H9 (cell line): Measurements from ENCODE around the gene HLA-C. TPM values are rescaled to one million over a fixed set of nuclear protein-coding genes. Genes with fewer than 3 reads are reported as not detected.

Source experiments
- DNase-seq: peaks from one replicate; pipeline ENCODE4 v3.0.0-alpha.2; 2017
- H2AFZ ChIP-seq: one replicate; pipeline ENCODE4 v1.6.1; 2013; ENCODE audit warnings: mild to moderate bottlenecking, low read length, control low read depth, moderate library complexity
- H2AK5ac ChIP-seq: 2 replicates; pipeline ENCODE4 v1.6.1; 2013; ENCODE audit warnings: low read length, control low read depth, mixed read lengths; ENCODE audit not compliant: insufficient read length
- H2BK120ac ChIP-seq: one replicate; pipeline ENCODE4 v1.6.1; 2013; ENCODE audit warnings: low read depth, mild to moderate bottlenecking, low read length, control low read depth, inconsistent platforms; ENCODE audit not compliant: poor library complexity, severe bottlenecking
- H2BK12ac ChIP-seq: 2 replicates; pipeline ENCODE4 v1.6.1; 2013; ENCODE audit warnings: low read length, control low read depth, mixed read lengths, low read depth; ENCODE audit not compliant: insufficient read length
- H2BK15ac ChIP-seq: 2 replicates; pipeline ENCODE4 v1.6.1; 2013; ENCODE audit warnings: low read depth, low read length, control low read depth
- H2BK20ac ChIP-seq: one replicate; pipeline ENCODE4 v1.6.1; 2013; ENCODE audit warnings: low read depth, mild to moderate bottlenecking, low read length, control low read depth, inconsistent platforms; ENCODE audit not compliant: poor library complexity, severe bottlenecking
- H2BK5ac ChIP-seq: 2 replicates; pipeline ENCODE4 v1.6.1; 2013; ENCODE audit warnings: low read length, control low read depth, mixed read lengths; ENCODE audit not compliant: insufficient read length
- H3K14ac ChIP-seq: 2 replicates; pipeline ENCODE4 v1.6.1; 2013; ENCODE audit warnings: low read length, control low read depth; ENCODE audit not compliant: insufficient read depth
- H3K18ac ChIP-seq: 2 replicates; pipeline ENCODE4 v1.6.1; 2013; ENCODE audit warnings: low read depth, mild to moderate bottlenecking, mixed read lengths, low read length, control low read depth; ENCODE audit not compliant: insufficient read length
- H3K23ac ChIP-seq: 2 replicates; pipeline ENCODE4 v1.6.1; 2013; ENCODE audit warnings: low read length, control low read depth, mixed read lengths, low read depth; ENCODE audit not compliant: insufficient read length
- H3K23me2 ChIP-seq: 2 replicates; pipeline ENCODE4 v1.6.1; 2013; ENCODE audit warnings: low read depth, mild to moderate bottlenecking, mixed read lengths, low read length, control low read depth; ENCODE audit not compliant: insufficient read length, poor library complexity, severe bottlenecking
- H3K27ac ChIP-seq: 2 replicates; pipeline ENCODE4 v1.5.1; 2013; ENCODE audit warnings: low read length, control low read depth, mixed read lengths, low read depth; ENCODE audit not compliant: insufficient read length
- H3K27me3 ChIP-seq: 2 replicates; pipeline ENCODE4 v1.6.1; 2013; ENCODE audit warnings: low read length, control low read depth, inconsistent platforms; ENCODE audit not compliant: insufficient read depth
- H3K4ac ChIP-seq: 2 replicates; pipeline ENCODE4 v1.6.1; 2013; ENCODE audit warnings: low read depth, mild to moderate bottlenecking, control low read depth, inconsistent platforms, low read length, moderate library complexity
- H3K4me1 ChIP-seq: 2 replicates; pipeline ENCODE4 v1.6.1; 2013; ENCODE audit warnings: low read length, control low read depth, inconsistent platforms; ENCODE audit not compliant: insufficient read depth
- H3K4me2 ChIP-seq: 2 replicates; pipeline ENCODE4 v1.6.1; 2013; ENCODE audit warnings: low read length, control low read depth, mixed read lengths; ENCODE audit not compliant: insufficient read length, insufficient read depth
- H3K56ac ChIP-seq: 2 replicates; pipeline ENCODE4 v1.6.1; 2013; ENCODE audit warnings: low read depth, mild to moderate bottlenecking, mixed read lengths, low read length, control low read depth; ENCODE audit not compliant: insufficient read length
- H3K79me1 ChIP-seq: 2 replicates; pipeline ENCODE4 v1.6.1; 2013; ENCODE audit warnings: low read depth, mild to moderate bottlenecking, moderate library complexity, low read length, control low read depth, inconsistent platforms; ENCODE audit not compliant: insufficient read depth, poor library complexity, severe bottlenecking
- H3K79me2 ChIP-seq: 2 replicates; pipeline ENCODE4 v1.6.1; 2013; ENCODE audit warnings: low read length, control low read depth, inconsistent platforms; ENCODE audit not compliant: insufficient read depth
- H3K9ac ChIP-seq: 2 replicates; pipeline ENCODE4 v1.6.1; 2013; ENCODE audit warnings: low read length, control low read depth, mixed read lengths; ENCODE audit not compliant: insufficient read length; ENCODE audit errors: extremely low read depth
- H3K9me3 ChIP-seq: one replicate; pipeline ENCODE4 v1.6.1; 2013; ENCODE audit warnings: low read depth, low read length, inconsistent platforms; ENCODE audit not compliant: control insufficient read depth
- H3T11ph ChIP-seq: one replicate; pipeline ENCODE4 v1.6.1; 2013; ENCODE audit warnings: mild to moderate bottlenecking, low read length, control low read depth, inconsistent platforms
- H4K20me1 ChIP-seq: one replicate; pipeline ENCODE4 v1.6.1; 2013; ENCODE audit not compliant: control insufficient read depth, insufficient read length, insufficient read depth
- H4K5ac ChIP-seq: 2 replicates; pipeline ENCODE4 v1.6.1; 2013; ENCODE audit warnings: low read depth, mild to moderate bottlenecking, mixed read lengths, low read length, control low read depth; ENCODE audit not compliant: insufficient read length
- H4K8ac ChIP-seq: replicated peaks from 2 replicates; pipeline ENCODE4 v1.6.1; 2013; ENCODE audit warnings: low read length, control low read depth, mixed read lengths, low read depth; ENCODE audit not compliant: insufficient read length
- H4K91ac ChIP-seq: 2 replicates; pipeline ENCODE4 v1.6.1; 2013; ENCODE audit warnings: low read depth, mild to moderate bottlenecking, moderate library complexity, mixed read lengths, low read length, control low read depth; ENCODE audit not compliant: insufficient read length
- H3K27ac Mint-ChIP-seq, 3 experiments: 2 replicates in 2 of 3; 3 replicates in 1 of 3; pipeline ENCODE4 v1.8.0; 2020 to 2021; ENCODE audit warnings: mixed read lengths in 3 of 3, mild to moderate bottlenecking in 1 of 3, moderate library complexity in 1 of 3
- H3K27me3 Mint-ChIP-seq: 2 replicates; pipeline ENCODE4 v1.8.0; 2021; ENCODE audit warnings: low read depth, mild to moderate bottlenecking, moderate library complexity, mixed read lengths
- H3K36me3 Mint-ChIP-seq, 3 experiments: 2 replicates in 2 of 3; 3 replicates in 1 of 3; pipeline ENCODE4 v1.8.0; 2020 to 2021; ENCODE audit warnings: low read depth in 3 of 3, mixed read lengths in 3 of 3; ENCODE audit not compliant: insufficient read depth in 1 of 3
- H3K4me1 Mint-ChIP-seq, 2 experiments: 2 replicates each; pipeline ENCODE4 v1.8.0; 2020; ENCODE audit warnings: mixed read lengths in 2 of 2
- H3K4me3 Mint-ChIP-seq, 2 experiments: 2 replicates in 1 of 2; 3 replicates in 1 of 2; pipeline ENCODE4 v1.8.0; 2020 to 2021; ENCODE audit warnings: mild to moderate bottlenecking in 2 of 2, mixed read lengths in 2 of 2, moderate library complexity in 1 of 2
- H3K9me3 Mint-ChIP-seq, 2 experiments: 2 replicates in 1 of 2; 3 replicates in 1 of 2; pipeline ENCODE4 v1.8.0; 2020; ENCODE audit warnings: mild to moderate bottlenecking in 2 of 2, mixed read lengths in 2 of 2, moderate library complexity in 1 of 2
- CTCF ChIP-seq: fragments of 200-600 bp; sonication (generic); conservative IDR thresholded peaks from 3 replicates; pipeline ENCODE4 v1.8.0; 2021; ENCODE audit warnings: antibody characterized with exemption, mild to moderate bottlenecking
- WGBS: extraction: QIAGEN DNeasy Blood & Tissue Kit; methylation state at CpG from one replicate; pipeline ENCODE4 v1.1.7; 2013; ENCODE audit warnings: missing lambda C conversion rate, low lambda C conversion rate, mixed read lengths; ENCODE audit not compliant: insufficient read length; ENCODE audit errors: extremely low coverage; 5-methylcytosine and 5-hydroxymethylcytosine counted together
- total RNA-seq: library from RNA; stranded (reverse); gene quantifications from 2 replicates; pipeline ENCODE4 v1.2.1, GENCODE V29; 2021

HLA-C gene
- total RNA-seq, 1 experiment from 2014 or later: 239 TPM

- H3K23ac ChIP-seq: no peak overlapping the region
- H2AK5ac ChIP-seq: no peak overlapping the region
- WGBS: no CpG with 5 or more reads among the region's 7 CpGs
Measured at GRCh38 chr6:31268369-31268765, 3.5 kb downstream of the HLA-C start.

More at GRCh38 chr6:31268369-31268765, 3.5 kb downstream of the HLA-C start:
- no peak overlapping the region for H4K5ac ChIP-seq
- H3K56ac ChIP-seq: no peak overlapping the region
- no peak overlapping the region for H3K27ac ChIP-seq
- H3K79me2 ChIP-seq: no peaks in the 10 kb centered on the region
- H4K8ac ChIP-seq: no peak overlapping the region
- peaks cover 3% of the 10 kb centered on the region for H3K23me2 ChIP-seq
- no peak overlapping the region for H2AFZ ChIP-seq
- TF ChIP-seq CTCF: no peak
- peak overlapping the region in 1 of 3 experiments; percentile 65; a peak in 1 of 7 replicates for H3K27ac Mint-ChIP-seq
- peaks cover 16% of the 10 kb centered on the region for H3K27me3 Mint-ChIP-seq
- no peaks in the 10 kb centered on the region for H3K9me3 ChIP-seq
- H3K36me3 Mint-ChIP-seq: peaks cover 29 to 31% (median 30%) of the 10 kb centered on the region in 3 experiments
- H4K91ac ChIP-seq: no peak overlapping the region
- no peak overlapping the region for H2BK15ac ChIP-seq
- H3K79me1 ChIP-seq: peaks cover 3% of the 10 kb centered on the region
- no peak overlapping the region for H3K18ac ChIP-seq
- peaks cover 25% of the 10 kb centered on the region in 2 experiments for H3K4me1 Mint-ChIP-seq
- H2BK20ac ChIP-seq: no peak overlapping the region
- H2BK12ac ChIP-seq: no peak overlapping the region
- H4K20me1 ChIP-seq: no peaks in the 10 kb centered on the region
- H3K4ac ChIP-seq: no peak overlapping the region
- H3K4me1 ChIP-seq: no peaks in the 10 kb centered on the region
- peaks cover under 1 to 11% of the 10 kb centered on the region in 2 experiments; a peak in 4 of 5 replicates for H3K9me3 Mint-ChIP-seq
- no peak overlapping the region for H3K4me2 ChIP-seq
- H3K4me3 Mint-ChIP-seq: no peak overlapping the region
- H3K27me3 ChIP-seq: no peaks in the 10 kb centered on the region
- no peak for DNase-seq
- no peak overlapping the region for H2BK5ac ChIP-seq
- H3T11ph ChIP-seq: no peak overlapping the region
- H3K14ac ChIP-seq: no peak overlapping the region
- H2BK120ac ChIP-seq: no peak overlapping the region
- H3K9ac ChIP-seq: no peak overlapping the region
